ENCODE results near the gene MXI1. TPM values are rescaled to one million over a fixed set of nuclear protein-coding genes. Genes with fewer than 3 reads are reported as not detected.

MXI1 gene
- total RNA-seq, 1 experiment from 2014 or later = 17.3 TPM

DNA sequence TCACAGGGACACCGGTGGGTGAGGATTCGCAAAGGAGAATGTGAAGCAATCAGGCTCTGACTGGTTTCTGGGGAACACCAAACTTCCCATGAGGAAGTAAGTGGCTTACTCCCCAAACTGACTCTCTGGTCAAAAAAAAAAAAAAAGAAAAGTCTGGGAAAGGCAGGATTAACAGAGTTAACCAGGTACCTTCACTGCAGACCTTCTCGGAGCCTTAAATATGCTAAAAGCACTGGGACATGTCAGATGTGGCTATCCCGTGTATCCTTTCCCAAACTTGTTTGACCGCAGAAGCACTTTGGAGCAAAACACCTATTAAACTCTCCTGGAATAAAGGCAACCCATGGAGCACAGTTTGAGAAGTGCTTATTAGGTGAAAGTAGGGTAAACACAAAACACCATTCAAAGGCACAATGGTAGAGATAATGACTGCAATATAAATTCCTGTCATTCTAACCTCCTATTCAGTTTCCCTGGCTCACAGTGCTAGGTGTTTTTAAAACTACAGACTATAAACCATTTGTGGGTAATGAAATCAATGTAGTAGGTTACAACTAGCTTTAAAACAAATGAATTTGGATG, 44.1 kb upstream of the MXI1 start:
- H3K4me1 ChIP-seq (ENCODE audit: insufficient read depth, low read length, poor library complexity, severe bottlenecking) = no peaks in the 10 kb centered on the region
- DNase-seq (ENCODE audit: low spot score) = no peak
- no peaks in the 10 kb centered on the region for H3K27me3 ChIP-seq (replicated peaks; ENCODE audit: insufficient read depth, low read depth, low read length, poor library complexity)
- ChIA-PET POLR2A (ENCODE audit: low non-redundant PET) (no interaction called here), CTCF (no interaction called here)
- TF ChIP-seq, protein P1, sequence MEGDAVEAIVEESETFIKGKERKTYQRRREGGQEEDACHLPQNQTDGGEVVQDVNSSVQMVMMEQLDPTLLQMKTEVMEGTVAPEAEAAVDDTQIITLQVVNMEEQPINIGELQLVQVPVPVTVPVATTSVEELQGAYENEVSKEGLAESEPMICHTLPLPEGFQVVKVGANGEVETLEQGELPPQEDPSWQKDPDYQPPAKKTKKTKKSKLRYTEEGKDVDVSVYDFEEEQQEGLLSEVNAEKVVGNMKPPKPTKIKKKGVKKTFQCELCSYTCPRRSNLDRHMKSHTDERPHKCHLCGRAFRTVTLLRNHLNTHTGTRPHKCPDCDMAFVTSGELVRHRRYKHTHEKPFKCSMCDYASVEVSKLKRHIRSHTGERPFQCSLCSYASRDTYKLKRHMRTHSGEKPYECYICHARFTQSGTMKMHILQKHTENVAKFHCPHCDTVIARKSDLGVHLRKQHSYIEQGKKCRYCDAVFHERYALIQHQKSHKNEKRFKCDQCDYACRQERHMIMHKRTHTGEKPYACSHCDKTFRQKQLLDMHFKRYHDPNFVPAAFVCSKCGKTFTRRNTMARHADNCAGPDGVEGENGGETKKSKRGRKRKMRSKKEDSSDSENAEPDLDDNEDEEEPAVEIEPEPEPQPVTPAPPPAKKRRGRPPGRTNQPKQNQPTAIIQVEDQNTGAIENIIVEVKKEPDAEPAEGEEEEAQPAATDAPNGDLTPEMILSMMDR (conservative IDR thresholded peaks at IDR 0.05; ENCODE audit: low read depth, low read length) = no peak
- no peak for TF ChIP-seq EZH2 (IDR thresholded peaks at IDR 0.05; ENCODE audit: borderline replicate concordance, low read depth, low read length, poor library complexity, severe bottlenecking)
- H3K36me3 ChIP-seq (ENCODE audit: insufficient read depth, low read length, poor library complexity, severe bottlenecking) = no peaks in the 10 kb centered on the region
- no peaks in the 10 kb centered on the region for H3K9me3 ChIP-seq (ENCODE audit: low read depth, low read length, poor library complexity, severe bottlenecking)
- H3K4me3 ChIP-seq (ENCODE audit: low read depth, low read length, poor library complexity, severe bottlenecking) = no peak overlapping the region
- intact Hi-C loops (cut with micrococcal nuclease; ENCODE audit: unreplicated experiment) = no loop called here
- no TSS peak for BruUV-seq (replicated peaks)
- no peak overlapping the region for H3K27ac ChIP-seq (ENCODE audit: low read depth, low read length, poor library complexity, severe bottlenecking)

DNA sequence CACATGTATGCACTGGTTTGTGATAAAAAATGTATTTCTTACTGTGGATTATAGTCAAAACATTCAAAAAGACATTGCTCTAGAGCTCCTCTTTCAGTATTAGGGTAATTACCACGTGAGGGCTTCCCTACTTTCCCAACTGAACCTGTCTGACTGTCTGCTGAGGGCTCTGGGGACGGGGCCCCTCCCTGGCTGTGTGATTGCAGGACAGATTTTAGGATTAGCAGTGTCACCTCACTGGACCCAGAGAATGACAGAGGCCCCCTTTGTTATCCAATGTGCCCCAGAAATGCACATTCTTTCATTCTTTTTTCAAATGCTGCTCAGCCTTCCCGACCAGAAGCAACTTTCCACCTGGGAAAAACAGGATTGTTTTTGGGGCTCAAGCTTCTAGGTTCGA, 43.6 kb upstream of the MXI1 start:
- Histone ChIP-seq H3K4me3 (ENCODE audit: low read depth, low read length, poor library complexity, severe bottlenecking) (no peak overlapping the region), H3K36me3 (ENCODE audit: insufficient read depth, low read length, poor library complexity, severe bottlenecking) (no peaks in the 10 kb centered on the region), H3K27me3 (replicated peaks; ENCODE audit: insufficient read depth, low read depth, low read length, poor library complexity) (peaks cover 5% of the 10 kb centered on the region), H3K4me1 (ENCODE audit: insufficient read depth, low read length, poor library complexity, severe bottlenecking) (no peaks in the 10 kb centered on the region), H3K9me3 (ENCODE audit: low read depth, low read length, poor library complexity, severe bottlenecking) (no peaks in the 10 kb centered on the region), H3K27ac (ENCODE audit: low read depth, low read length, poor library complexity, severe bottlenecking) (no peak overlapping the region)
- DNase-seq (ENCODE audit: low spot score) = no peak
- TF ChIP-seq, protein P1 (conservative IDR thresholded peaks at IDR 0.05; ENCODE audit: low read depth, low read length) = no peak
- TF ChIP-seq EZH2 (IDR thresholded peaks at IDR 0.05; ENCODE audit: borderline replicate concordance, low read depth, low read length, poor library complexity, severe bottlenecking) = no peak
- BruUV-seq (replicated peaks) = no TSS peak
- POLR2A ChIA-PET (ENCODE audit: low non-redundant PET) = no interaction called here
- CTCF ChIA-PET = no interaction called here
- intact Hi-C loops (cut with micrococcal nuclease; ENCODE audit: unreplicated experiment) = no loop called here

DNA sequence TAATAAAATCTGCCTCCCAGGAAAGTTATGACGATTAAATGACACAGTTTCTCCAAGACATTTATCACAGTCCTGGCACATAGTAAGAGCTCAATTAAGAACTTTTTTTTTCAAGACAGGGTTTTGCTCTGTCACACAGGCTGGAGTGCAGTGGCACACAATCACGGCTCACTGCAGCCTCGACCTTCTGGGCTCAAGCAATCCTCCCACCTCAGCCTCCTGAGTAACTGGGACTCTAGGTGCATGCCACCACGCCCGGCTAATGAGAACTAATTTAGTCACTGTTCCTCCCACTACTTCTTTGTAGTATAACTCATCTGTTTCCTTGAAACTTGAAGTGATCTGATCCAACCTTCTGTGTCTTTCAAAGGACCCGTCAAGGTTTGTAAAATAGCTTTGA, 42.2 kb upstream of the MXI1 start:
- ChIA-PET POLR2A (ENCODE audit: low non-redundant PET) (no interaction called here), CTCF (no interaction called here)
- H3K4me3 ChIP-seq (ENCODE audit: low read depth, low read length, poor library complexity, severe bottlenecking) = no peak overlapping the region
- no peak overlapping the region for H3K27ac ChIP-seq (ENCODE audit: low read depth, low read length, poor library complexity, severe bottlenecking)
- intact Hi-C loops (cut with micrococcal nuclease; ENCODE audit: unreplicated experiment) = no loop called here
- H3K36me3 ChIP-seq (ENCODE audit: insufficient read depth, low read length, poor library complexity, severe bottlenecking) = no peaks in the 10 kb centered on the region
- no peaks in the 10 kb centered on the region for H3K4me1 ChIP-seq (ENCODE audit: insufficient read depth, low read length, poor library complexity, severe bottlenecking)
- BruUV-seq (replicated peaks) = no TSS peak
- TF ChIP-seq EZH2 (IDR thresholded peaks at IDR 0.05; ENCODE audit: borderline replicate concordance, low read depth, low read length, poor library complexity, severe bottlenecking) = no peak
- TF ChIP-seq, protein P1 (conservative IDR thresholded peaks at IDR 0.05; ENCODE audit: low read depth, low read length) = no peak
- DNase-seq (ENCODE audit: low spot score) = no peak
- H3K27me3 ChIP-seq (replicated peaks; ENCODE audit: insufficient read depth, low read depth, low read length, poor library complexity) = peaks cover 6% of the 10 kb centered on the region
- H3K9me3 ChIP-seq (ENCODE audit: low read depth, low read length, poor library complexity, severe bottlenecking) = no peaks in the 10 kb centered on the region
